ENCODE measurements around the gene BABAM2. TPM values are rescaled to one million over a fixed set of nuclear protein-coding genes. Genes with fewer than 3 reads are reported as not detected.

BABAM2 gene
- total and polyA plus RNA-seq, 10 of the 15 experiments (the other 5 are each of a cell fraction or from before 2014, with no cell fraction given) = 30.7 to 59.9 (median 44.5) TPM

DNA sequence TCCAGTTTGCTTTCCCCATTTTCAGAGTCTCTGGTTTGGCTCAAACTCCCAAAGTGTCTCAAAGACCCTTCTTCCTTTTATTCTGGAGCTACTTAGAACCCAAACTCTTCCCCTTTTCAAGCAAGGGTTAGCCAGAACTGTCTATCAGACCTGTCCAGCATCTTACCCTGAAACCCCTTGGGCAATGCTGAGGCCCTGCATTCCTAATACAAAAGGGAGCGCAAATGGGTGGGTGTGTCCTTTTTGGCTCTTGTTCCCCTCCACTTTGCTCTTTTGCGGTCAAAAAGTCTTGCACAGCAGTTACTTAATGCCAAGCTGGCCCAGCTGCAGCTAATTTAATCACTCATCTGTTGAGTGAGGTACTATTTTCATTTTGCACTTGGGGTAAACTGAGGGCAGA lies 270.9 kb downstream of the BABAM2 start:
- intact Hi-C loops (cut with micrococcal nuclease; ENCODE audit: unreplicated experiment) = no loop called here
- CTCF ChIA-PET = no interaction called here

More for the DNA sequence above, 270.9 kb downstream of the BABAM2 start:
- FAIRE-seq (no peak), DNase-seq (ENCODE audit: low read depth, low spot score) (no peak), ATAC-seq (no peak)
- no peaks in the 10 kb centered on the region for H3K4me1 ChIP-seq (ENCODE audit: control insufficient read depth, insufficient read depth, low read length)
- H3K27me3 ChIP-seq (replicated peaks in 1 of 2; ENCODE audit: control insufficient read depth in 2 of 2, insufficient read depth in 2 of 2, low read length in 1 of 2) = no peaks in the 10 kb centered on the region
- no peak overlapping the region for H3K27ac ChIP-seq (ENCODE audit: control insufficient read depth, insufficient read depth)
- H3K9ac ChIP-seq (ENCODE audit: control insufficient read depth, insufficient read depth, low read length) = no peak overlapping the region
- RAD21 ChIA-PET (ENCODE audit: unreplicated experiment) = no interaction called here
- no peak overlapping the region for H2AFZ ChIP-seq (ENCODE audit: control insufficient read depth, low read depth, low read length)
- TF ChIP-seq, protein P1, sequence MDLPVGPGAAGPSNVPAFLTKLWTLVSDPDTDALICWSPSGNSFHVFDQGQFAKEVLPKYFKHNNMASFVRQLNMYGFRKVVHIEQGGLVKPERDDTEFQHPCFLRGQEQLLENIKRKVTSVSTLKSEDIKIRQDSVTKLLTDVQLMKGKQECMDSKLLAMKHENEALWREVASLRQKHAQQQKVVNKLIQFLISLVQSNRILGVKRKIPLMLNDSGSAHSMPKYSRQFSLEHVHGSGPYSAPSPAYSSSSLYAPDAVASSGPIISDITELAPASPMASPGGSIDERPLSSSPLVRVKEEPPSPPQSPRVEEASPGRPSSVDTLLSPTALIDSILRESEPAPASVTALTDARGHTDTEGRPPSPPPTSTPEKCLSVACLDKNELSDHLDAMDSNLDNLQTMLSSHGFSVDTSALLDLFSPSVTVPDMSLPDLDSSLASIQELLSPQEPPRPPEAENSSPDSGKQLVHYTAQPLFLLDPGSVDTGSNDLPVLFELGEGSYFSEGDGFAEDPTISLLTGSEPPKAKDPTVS (IDR thresholded peaks at IDR 0.05; ENCODE audit: low read depth, low read length) = no peak
- TF ChIP-seq RBBP5 (conservative IDR thresholded peaks at IDR 0.05) = no peak
- TF ChIP-seq, protein P2, sequence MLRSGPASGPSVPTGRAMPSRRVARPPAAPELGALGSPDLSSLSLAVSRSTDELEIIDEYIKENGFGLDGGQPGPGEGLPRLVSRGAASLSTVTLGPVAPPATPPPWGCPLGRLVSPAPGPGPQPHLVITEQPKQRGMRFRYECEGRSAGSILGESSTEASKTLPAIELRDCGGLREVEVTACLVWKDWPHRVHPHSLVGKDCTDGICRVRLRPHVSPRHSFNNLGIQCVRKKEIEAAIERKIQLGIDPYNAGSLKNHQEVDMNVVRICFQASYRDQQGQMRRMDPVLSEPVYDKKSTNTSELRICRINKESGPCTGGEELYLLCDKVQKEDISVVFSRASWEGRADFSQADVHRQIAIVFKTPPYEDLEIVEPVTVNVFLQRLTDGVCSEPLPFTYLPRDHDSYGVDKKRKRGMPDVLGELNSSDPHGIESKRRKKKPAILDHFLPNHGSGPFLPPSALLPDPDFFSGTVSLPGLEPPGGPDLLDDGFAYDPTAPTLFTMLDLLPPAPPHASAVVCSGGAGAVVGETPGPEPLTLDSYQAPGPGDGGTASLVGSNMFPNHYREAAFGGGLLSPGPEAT (IDR thresholded peaks at IDR 0.05; ENCODE audit: low read depth) = no peak
- TF ChIP-seq MTA2 (IDR thresholded peaks at IDR 0.05; ENCODE audit: low read depth) = no peak
- TF ChIP-seq BMI1 (IDR thresholded peaks at IDR 0.05; ENCODE audit: borderline replicate concordance) = no peak
- no peak for TF ChIP-seq CBFB (IDR thresholded peaks at IDR 0.05; ENCODE audit: low read depth)
- TF ChIP-seq FOXK2 (IDR thresholded peaks at IDR 0.05) = no peak
- TF ChIP-seq, protein P3, sequence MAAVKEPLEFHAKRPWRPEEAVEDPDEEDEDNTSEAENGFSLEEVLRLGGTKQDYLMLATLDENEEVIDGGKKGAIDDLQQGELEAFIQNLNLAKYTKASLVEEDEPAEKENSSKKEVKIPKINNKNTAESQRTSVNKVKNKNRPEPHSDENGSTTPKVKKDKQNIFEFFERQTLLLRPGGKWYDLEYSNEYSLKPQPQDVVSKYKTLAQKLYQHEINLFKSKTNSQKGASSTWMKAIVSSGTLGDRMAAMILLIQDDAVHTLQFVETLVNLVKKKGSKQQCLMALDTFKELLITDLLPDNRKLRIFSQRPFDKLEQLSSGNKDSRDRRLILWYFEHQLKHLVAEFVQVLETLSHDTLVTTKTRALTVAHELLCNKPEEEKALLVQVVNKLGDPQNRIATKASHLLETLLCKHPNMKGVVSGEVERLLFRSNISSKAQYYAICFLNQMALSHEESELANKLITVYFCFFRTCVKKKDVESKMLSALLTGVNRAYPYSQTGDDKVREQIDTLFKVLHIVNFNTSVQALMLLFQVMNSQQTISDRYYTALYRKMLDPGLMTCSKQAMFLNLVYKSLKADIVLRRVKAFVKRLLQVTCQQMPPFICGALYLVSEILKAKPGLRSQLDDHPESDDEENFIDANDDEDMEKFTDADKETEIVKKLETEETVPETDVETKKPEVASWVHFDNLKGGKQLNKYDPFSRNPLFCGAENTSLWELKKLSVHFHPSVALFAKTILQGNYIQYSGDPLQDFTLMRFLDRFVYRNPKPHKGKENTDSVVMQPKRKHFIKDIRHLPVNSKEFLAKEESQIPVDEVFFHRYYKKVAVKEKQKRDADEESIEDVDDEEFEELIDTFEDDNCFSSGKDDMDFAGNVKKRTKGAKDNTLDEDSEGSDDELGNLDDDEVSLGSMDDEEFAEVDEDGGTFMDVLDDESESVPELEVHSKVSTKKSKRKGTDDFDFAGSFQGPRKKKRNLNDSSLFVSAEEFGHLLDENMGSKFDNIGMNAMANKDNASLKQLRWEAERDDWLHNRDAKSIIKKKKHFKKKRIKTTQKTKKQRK (IDR thresholded peaks at IDR 0.05; ENCODE audit: low read depth, low read length) = no peak
- TF ChIP-seq HDAC6 (IDR thresholded peaks at IDR 0.05; ENCODE audit: unreplicated experiment) = no peak
- no peak for TF ChIP-seq FOXM1 (IDR thresholded peaks at IDR 0.05; ENCODE audit: low read depth, low read length)
- no peak for TF ChIP-seq GATAD2B (conservative IDR thresholded peaks at IDR 0.05; ENCODE audit: low read depth)
- TF ChIP-seq, protein P4, sequence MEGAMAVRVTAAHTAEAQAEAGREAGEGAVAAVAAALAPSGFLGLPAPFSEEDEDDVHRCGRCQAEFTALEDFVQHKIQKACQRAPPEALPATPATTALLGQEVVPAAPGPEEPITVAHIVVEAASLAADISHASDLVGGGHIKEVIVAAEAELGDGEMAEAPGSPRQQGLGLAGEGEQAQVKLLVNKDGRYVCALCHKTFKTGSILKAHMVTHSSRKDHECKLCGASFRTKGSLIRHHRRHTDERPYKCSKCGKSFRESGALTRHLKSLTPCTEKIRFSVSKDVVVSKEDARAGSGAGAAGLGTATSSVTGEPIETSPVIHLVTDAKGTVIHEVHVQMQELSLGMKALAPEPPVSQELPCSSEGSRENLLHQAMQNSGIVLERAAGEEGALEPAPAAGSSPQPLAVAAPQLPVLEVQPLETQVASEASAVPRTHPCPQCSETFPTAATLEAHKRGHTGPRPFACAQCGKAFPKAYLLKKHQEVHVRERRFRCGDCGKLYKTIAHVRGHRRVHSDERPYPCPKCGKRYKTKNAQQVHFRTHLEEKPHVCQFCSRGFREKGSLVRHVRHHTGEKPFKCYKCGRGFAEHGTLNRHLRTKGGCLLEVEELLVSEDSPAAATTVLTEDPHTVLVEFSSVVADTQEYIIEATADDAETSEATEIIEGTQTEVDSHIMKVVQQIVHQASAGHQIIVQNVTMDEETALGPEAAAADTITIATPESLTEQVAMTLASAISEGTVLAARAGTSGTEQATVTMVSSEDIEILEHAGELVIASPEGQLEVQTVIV (IDR thresholded peaks at IDR 0.05; ENCODE audit: borderline replicate concordance, partially characterized antibody) = no peak
- TF ChIP-seq SMAD1 (IDR thresholded peaks at IDR 0.05; ENCODE audit: low read depth, partially characterized antibody) = no peak
- H3K9me3 ChIP-seq (replicated peaks; ENCODE audit: control insufficient read depth, insufficient read depth, low read length) = no peaks in the 10 kb centered on the region
- in situ Hi-C loops (cut with MboI) = no loop called here
- WGBS (ENCODE audit: insufficient coverage, insufficient replicate concordance, low lambda C conversion rate, missing lambda C conversion rate) = 95% methylated on average over 2 of the region's 2 CpGs
- BruUV-seq (replicated peaks) = no TSS peak
- H3K4me3 ChIP-seq = no peak overlapping the region
- POLR2A ChIA-PET = no interaction called here
- H3K4me2 ChIP-seq (ENCODE audit: control insufficient read depth, insufficient read depth) = no peak overlapping the region
- SMC1A ChIA-PET (ENCODE audit: uncharacterized antibody, unreplicated experiment) = interaction anchor here (1.1 kb wide), 1 partner anchor 9 kb away, joined by 3 read pairs; no protein-coding TSS in a partner anchor
- H3K79me2 ChIP-seq (ENCODE audit: control insufficient read depth, insufficient read depth, low read length) = no peaks in the 10 kb centered on the region
- H4K20me1 ChIP-seq (ENCODE audit: control insufficient read depth, insufficient read depth) = no peaks in the 10 kb centered on the region
- H3K36me3 ChIP-seq (ENCODE audit: control insufficient read depth in 2 of 2, insufficient read depth in 2 of 2, low read length in 1 of 2) = no peaks in the 10 kb centered on the region
